Adipose tissue (tissue), 3 donors: ENCODE data around the gene ANKS3. TPM values are rescaled to one million over a fixed set of nuclear protein-coding genes. Genes with fewer than 3 reads are reported as not detected.

Source experiments
- H3K27ac ChIP-seq: one replicate; pipeline ENCODE4 v1.5.1; 2013; ENCODE audit warnings: low read depth, low read length
- WGBS, 3 donors: extraction: QIAGEN DNeasy Blood & Tissue Kit; methylation state at CpG; one replicate each; pipeline ENCODE4 v1.1.7; 2013; 5-methylcytosine and 5-hydroxymethylcytosine counted together
- polyA plus RNA-seq, 3 donors: library from polyadenylated mRNA; stranded (reverse); fragments of 200-250 nt; gene quantifications; one replicate each; pipeline ENCODE4 v1.2.3, GENCODE V29; 2013
- donor health status: healthy with polysubstance abuse.
- donor health status: Bipolar disorder and iron deficiency.
- donor health status: healthy.

ANKS3 gene
- polyA plus RNA-seq, 3 donors, result 10.6 to 19.1 (median 11.4) TPM

DNA sequence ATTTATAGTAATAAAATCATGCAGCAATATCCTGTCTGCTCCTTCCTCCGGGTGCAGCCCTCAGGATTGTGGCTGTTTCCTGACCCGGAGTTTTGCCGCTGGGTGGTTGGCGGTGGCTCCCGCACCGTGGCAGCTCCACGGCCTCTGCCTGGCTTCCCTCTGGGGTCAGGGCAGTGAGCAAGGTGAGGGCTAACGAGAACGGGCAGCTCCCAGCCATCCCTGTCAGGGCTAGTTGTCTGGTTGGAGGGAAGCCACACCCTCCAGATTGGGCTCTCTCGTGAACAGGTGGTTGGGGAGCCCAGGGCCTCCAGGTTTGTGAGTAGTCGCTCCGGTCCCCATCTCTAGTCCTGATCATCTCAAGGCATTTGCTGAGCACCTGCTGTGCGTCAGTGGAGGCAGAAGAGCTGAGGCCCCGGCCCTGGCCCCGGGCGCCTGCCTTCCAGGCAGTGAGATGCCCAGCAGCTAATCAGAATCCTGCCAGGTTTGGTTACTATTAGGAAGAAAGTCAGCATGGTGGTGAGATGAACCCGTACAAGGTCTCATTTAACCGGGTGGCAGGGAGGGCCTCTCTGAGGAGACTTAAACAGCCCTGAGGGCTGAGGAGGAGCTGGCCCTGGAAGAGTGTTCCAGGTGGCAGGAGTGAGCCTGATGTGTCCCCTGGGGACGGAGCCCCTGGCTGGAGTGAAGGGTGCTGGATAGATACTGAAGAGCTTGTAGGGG, 43.0 kb downstream of the ANKS3 start:
- H3K27ac ChIP-seq, result no peak overlapping the region
- WGBS, 3 donors, result 48 to 75% (median 51%) methylated on average over 19 of the region's 19 CpGs

DNA sequence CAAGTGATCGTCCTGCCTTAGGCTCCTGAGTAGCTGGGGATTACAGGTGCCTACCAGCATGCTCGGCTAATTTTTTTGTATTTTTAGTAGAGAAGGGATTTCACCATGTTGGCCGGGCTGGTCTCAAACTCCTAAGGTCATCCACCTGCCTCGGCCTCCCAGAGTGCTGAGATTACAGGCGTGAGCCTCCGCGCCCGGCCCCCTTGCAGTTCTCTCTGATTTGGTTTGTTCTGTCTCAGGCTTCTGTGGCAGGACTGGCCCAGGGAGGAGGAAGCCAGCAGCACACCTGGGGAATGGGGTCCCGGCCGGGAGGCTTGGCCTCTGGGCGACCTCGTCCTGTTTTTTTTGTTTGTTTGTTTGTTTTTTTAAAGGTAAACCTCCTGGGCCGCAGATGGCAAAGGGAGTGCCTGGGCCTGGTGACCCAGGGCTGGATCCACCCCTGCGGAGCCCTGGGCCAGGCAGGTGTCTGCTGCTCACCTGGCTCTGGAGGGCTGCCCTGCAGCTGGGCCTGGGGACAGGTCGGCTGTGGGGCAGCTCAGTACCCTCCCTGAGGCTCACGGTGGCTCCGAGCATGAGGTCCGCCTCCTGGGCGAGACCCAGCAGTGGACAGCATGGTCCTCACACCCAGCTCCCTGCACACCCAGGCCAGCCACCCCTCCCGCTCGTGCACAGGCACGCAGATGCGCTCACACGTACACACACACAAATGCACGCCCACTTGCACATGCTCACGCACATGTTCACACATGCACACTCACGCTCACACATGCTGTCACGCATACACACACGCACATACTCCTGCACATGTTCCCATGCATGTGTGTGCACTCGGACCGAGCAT, 44.0 kb downstream of the ANKS3 start:
- WGBS, 3 donors, result 81 to 87% (median 84%) methylated on average over 31 of the region's 31 CpGs
- no peak overlapping the region for H3K27ac ChIP-seq

DNA sequence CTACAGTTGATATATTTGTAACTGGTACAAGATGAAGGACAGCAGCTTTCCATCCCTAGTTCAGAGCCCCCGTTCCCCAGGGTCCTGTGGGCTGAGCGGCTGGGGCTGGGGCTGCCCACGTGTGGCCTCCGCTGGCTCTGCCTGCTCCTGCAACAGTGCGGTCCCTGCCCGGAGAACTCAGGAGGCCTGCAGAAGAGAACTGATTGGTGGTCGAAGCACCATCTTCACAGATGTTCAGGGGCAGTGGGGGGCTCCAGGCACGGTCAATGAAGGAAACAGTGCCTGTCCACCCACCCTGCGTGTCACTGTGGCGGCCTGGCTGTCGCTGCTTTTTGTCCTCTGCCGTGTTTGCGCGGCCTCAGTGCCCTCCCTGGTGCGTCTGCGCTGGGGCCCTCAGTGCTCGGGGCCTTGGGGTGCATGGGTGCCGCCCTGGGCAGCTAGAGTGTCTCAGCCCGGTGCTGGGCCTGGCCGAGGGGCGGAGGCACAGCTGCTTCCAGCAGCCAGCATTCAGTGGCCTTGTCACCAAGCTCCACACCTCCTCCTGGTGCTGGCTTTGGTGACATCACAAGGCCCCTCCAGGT, 44.9 kb downstream of the ANKS3 start:
- no peak overlapping the region for H3K27ac ChIP-seq
- 88 to 91% (median 91%) methylated on average over 21 of the region's 21 CpGs for WGBS, 3 donors

DNA sequence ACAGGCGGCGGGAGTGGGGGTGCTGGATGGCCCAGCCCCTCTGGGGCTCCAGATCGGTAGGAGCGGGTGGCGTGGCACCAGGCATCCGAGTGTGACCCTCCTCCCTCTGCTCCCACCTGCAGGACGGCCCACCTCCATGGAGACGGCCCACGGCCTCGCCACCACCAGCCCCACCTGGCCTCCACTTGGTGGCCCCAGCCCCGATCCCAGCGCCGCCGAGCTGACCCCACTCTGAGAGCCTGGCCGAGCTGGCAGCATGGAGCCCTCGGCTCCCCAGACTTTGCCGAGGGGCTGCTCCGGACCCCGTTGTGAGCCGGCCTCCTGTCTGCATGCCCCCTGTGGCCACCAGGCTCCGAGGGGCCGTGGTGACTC, 45.4 kb downstream of the ANKS3 start:
- H3K27ac ChIP-seq, result no peak overlapping the region
- 92 to 96% (median 92%) methylated on average over 22 of the region's 22 CpGs for WGBS, 3 donors

DNA sequence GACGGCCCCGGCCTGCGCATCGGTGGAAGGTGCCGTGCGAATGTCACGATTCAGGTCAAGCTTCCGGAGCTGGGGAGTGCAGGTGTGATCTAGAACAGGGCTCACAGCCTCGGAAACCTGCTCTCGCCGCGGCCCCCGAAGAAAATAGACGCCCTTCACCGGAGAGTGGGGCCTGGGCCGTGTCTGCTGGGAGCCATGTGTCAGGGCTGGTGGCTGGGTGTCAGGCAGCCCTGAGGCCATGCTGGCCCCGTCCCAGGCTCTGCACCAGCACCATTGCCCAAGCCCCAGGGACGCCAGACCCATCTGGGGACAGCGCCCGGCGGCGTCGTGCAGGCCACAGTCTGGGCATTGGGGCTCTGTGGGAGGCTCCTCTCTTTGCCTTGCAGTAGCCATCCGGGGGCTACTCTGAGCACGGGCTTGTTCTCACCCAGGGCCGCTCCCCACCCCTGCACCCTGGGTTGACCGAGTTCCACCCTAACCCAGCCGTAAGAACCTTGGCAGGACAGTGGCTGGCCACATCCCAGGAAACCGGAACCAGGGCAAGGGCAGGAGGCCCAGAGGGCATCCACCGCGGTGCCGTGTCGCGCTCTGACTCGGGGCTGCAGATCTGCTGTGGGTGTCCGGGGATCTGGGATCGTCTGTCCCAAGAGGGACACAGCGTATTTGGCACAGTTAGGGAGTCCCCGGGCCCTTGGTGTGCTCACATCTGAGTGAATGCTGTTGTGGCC, 46.0 kb downstream of the ANKS3 start:
- 89 to 91% (median 90%) methylated on average over 38 to 39 of the region's 39 CpGs for WGBS, 3 donors
- no peak overlapping the region for H3K27ac ChIP-seq

DNA sequence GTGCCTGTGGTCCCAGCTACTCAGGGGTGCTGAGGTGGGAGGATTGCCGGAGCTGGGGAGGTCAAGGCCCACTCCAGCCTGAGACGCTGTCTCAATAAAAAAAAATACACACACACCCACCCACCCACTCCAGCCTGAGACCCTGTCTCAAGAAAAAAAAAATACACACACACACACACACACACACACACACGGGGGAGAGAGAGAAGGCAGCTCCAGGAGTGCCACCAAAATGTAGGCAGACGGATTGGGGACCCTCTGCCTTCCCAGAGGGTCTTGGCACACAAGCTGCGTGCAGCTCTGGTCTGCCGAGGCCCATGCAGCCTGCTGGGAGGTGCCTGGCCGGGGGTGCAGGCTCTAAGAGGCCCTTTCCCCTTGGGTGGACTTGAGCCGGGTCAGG, 46.7 kb downstream of the ANKS3 start:
- WGBS, 3 donors, result 83 to 86% (median 86%) methylated on average over 8 of the region's 8 CpGs
- H3K27ac ChIP-seq, result no peak overlapping the region

DNA sequence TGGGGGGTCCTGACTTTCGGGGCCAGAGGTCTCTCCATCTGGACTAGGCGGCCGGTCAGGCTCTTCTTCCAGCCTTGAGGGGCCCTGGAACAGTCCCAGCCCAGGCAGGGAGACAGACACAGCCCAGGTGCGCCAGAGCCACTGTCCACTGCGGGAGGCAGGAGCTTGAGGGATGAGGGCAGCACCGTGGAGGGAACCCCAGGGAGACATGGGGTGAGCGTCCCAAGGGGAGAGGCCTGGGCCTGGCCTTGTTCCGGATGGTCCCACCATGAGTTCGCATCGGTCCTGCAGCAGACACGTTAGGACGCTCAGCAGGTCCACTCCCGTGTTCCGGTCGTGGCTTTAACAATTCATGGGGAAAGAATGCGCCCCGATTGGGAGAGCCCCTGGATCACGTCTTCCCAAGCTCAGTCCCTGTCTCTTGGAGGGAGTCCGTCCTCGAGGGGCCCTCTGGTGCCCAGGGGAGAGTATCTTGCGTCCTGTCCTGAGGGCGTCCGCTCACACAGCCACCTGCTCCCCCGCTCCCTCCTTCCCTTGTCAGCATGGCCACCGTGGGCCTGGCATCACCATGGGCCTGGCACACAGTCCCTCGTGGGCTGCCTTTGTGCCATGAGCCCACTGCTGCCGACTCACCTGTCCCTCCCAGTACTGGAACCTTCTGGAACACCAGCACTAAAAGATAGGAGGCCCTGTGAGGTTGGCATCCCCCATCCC, 47.4 kb downstream of the ANKS3 start:
- H3K27ac ChIP-seq, result no peak overlapping the region
- WGBS, 3 donors, result 91 to 94% (median 92%) methylated on average over 25 to 27 of the region's 27 CpGs

DNA sequence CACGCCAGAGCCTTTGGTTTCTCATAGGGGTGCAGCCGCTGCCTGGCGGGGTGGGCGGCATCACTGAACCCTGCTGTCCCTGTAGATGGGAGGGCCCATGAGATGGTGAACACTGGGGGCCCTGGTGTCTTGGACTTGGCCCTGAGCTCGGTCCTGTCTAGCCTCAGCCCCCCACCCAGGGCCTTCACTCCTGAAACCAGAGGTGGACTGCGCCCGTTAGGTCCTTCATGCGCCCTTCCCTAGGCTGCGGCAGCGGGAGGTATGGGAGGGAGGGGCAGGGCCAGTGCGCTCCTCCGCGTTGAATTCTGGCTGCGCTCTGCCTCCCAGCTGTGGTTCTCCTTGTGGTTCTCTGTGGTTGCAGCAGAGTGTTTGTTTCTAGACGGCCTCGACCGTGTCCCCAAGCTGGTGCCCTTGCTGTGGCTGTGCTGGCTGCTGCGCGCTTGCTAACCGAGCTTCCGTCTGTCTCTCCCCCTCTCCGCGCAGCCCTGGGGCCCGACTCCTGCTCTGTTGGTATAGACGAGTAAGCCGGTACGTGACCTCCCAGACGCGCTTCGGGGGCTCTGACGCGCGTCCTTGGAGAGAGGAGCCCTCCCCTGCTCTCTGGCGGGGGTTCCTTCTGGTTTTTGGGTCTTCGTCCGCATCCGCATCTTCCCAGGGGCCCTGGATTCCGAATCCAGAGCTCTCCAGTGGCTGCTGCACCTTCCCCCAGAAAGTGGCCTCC, 48.1 kb downstream of the ANKS3 start:
- 90 to 95% (median 95%) methylated on average over 34 to 38 of the region's 38 CpGs for WGBS, 3 donors
- no peak overlapping the region for H3K27ac ChIP-seq

DNA sequence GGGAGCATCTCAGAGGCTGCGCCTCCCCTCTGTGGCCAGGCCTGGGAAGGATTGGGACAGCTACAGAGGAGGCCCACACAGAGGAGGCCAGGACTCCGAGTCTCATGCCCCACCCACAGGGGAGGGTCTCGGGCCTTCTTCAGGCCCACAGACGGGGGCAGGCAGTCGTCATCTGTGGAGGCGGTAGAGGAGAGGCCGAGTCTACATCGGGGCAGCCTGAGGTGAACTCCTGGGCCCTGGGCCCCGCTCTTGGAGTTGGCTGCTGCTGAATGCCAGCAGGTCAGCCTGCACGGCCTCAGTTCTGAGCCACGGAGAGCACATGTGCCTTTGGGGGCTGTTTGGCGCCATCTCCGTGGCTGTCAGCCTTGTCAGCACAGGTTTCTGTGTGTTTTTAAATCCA, 48.8 kb downstream of the ANKS3 start:
- WGBS, 3 donors, result 84 to 89% (median 89%) methylated on average over 12 to 13 of the region's 13 CpGs
- H3K27ac ChIP-seq, result no peak overlapping the region

DNA sequence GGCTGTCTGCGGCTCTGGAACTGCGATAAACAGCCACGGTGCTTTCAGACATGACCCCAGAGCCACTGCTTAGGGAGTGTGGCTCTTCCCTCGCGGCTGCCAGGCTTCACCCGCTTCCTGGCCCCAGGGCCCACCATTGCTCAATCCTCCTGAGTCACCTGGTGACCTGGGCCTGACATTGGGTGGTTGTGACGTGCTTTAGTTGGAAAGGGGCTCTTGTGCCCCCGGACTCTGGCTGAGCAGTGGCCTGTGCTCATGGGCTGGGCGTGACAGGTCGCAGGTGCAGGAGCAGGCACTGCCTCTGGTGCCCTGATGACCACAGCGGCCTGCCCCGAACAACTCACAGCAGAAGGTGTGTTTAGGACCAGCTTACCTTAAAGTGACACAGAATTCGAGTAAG, 49.3 kb downstream of the ANKS3 start:
- 77 to 94% (median 85%) methylated on average over 13 of the region's 13 CpGs for whole genome bisulfite sequencing, 3 donors
- H3K27ac ChIP-seq, result no peak overlapping the region

DNA sequence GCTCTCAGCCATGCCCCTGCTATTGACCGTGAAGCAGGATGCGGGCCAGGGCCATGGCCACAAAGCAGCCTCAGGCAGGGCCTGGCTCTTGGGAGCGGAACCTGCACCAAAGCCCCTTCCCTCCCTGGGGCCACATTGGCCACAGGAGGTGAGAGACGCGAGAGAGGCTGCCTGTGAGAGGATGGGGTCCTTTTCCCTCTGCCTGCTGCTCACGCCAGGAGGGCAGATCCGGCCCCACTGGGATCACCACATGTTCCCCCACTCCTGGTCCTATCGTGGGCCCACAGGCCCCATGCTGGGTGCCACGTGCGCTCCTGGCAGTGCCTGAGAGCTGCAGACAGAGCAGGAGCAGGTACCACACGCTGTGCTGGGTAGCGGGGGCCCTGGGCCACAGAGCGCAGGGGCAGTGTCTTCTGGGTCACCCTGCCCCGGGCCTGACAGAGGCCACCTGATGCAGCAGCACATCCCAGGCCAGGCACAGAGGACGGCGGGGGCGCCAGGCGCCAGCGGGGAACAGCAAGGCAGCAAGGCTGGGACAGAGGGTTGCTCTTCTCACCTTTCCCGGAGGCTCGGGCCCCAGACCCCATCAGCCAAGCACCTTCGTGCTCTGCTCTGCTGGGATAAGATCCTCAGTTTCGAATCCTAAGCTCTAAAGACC, 49.9 kb downstream of the ANKS3 start:
- no peak overlapping the region for H3K27ac ChIP-seq
- WGBS, 3 donors, result 95 to 96% (median 95%) methylated on average over 23 of the region's 23 CpGs

DNA sequence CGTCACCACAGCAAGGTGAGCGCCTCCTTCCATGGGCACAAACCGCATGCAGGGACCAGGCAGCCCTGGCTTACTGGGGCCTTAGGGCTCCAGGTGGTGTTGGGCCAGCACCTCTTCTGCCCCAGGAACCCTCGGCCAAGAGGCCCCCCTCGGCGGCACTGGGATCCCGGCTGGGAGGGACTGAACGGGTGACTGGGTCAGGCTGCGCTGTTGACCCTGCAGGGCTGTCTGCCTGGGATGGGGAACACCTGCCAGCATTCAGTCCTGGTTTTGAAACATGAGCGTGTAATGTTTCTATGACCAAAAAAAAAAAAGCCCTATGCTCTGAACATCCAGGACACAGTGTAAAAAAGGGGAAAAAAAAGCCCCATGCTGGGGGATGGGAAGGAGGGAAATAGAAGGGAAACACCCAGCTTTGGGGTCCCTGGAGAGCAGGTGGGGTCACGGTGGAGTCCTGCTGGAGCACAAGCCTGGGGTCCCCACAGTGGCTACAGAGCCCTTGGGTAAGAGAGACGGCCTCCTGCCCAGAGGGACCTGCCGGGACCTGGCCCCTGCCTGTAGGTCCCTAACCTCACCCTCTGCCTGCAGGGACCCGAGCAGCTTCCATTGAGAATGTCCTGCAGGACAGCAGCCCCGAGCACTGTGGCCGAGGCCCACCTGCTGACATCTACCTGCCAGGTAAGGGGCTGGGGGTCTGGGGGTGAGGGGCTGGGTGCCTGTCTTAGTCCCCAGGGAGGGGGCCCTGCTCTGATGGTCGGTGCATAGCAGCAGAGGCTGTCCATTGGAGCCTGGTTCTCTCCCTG, 50.6 kb downstream of the ANKS3 start:
- WGBS, 3 donors, result 80 to 83% (median 81%) methylated on average over 14 to 17 of the region's 17 CpGs
- H3K27ac ChIP-seq, result no peak overlapping the region

DNA sequence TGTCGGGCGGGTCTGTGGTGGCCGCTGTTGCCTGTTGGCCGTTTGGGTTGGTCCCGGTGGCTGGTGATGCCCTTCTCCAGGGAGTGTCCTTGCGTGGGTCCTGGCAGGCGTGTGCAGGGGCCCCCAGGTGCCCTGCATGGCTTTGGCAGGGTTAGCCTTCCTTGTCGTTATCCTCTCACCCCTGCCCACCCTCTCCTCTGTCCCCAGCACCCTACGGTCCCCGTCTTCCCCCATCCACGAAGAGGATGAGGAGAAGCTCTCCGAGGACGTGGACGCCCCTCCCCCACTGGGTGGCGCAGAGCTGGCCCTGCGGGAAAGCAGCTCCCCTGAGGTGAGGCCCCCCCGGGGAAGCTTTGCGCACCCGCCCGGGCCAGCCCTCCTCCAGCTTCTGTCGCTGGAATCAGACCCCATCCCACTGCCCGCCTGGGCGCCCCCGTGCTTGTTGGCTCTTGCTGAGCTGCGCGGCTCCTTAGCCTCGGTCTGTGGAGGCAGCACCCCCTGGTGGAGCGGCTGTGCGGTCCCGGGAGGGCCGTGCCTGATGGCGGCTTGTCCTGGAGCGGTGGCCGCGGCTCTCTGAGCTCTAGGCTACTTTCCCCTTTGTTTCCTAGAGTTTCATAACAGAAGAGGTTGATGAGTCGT, 51.3 kb downstream of the ANKS3 start:
- H3K27ac ChIP-seq, result no peak overlapping the region
- WGBS, 3 donors, result 73 to 79% (median 74%) methylated on average over 32 to 36 of the region's 36 CpGs

DNA sequence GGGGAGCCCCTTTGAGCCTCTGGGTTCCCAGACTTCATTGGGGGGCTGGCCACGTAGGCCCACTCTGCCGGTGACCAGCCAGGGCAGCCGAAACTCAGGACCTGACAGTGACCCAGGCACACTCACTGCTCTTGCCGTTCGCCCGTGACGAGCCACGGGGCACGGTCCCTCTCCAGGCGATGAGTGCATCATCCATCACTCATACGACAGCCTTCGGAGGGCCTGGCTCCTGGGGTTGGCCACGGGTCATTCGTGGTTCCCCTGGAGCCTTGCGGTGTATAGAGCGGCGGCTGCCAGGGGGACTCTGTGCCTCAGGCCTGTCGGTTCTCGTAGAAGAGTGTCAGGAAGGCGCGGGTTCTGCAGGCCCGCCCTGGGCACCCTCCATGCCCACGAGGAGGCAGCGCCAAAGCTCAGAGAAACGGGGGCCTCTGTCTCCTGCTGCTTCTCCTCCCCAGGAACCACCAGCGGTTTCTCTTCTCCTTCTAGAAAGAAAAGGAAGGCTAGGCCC, 51.9 kb downstream of the ANKS3 start:
- WGBS, 3 donors, result 81 to 84% (median 82%) methylated on average over 22 to 26 of the region's 26 CpGs
- no peak overlapping the region for H3K27ac ChIP-seq

DNA sequence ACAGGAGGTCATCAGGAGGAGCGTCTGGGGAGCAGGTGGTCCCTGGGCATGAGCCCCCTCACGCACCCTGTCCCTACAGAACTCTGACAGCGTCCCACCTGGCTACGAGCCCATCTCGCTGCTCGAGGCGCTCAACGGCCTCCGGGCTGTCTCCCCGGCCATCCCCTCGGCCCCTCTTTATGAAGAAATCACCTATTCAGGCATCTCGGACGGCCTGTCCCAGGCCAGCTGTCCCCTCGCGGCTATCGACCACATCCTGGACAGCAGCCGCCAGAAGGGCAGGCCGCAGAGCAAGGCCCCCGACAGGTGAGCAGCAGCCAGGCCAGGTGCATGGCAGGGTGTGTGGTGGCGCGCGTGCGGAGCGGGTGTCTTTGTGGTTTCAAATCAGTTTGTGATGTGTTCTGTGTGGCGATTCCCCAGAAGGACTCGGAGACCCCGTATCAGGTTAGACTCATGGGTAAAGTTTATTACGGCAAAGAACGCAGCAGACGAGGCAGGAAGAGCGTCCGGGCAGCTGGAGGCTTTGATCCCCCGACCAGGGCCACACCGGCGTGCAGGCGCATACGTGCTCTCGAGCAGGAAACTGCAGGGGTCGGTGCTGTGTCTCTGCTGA, 52.5 kb downstream of the ANKS3 start:
- no peak overlapping the region for H3K27ac ChIP-seq
- WGBS, 3 donors, result 88 to 94% (median 91%) methylated on average over 39 of the region's 39 CpGs
